Uterus (tissue), 4 donors: ENCODE data around the gene COQ8B. TPM values are rescaled to one million over a fixed set of nuclear protein-coding genes. Genes with fewer than 3 reads are reported as not detected.
A peak's percentile ranks its signal among the peaks of the same experiment; 100 is the strongest.

Experiments
- DNase-seq, 2 donors: peaks; one replicate each; pipeline ENCODE4 v3.0.0-alpha.2; 2019 to 2020
- H3K27ac ChIP-seq, 2 donors: fragments of 200-600 bp; sonication (generic); 1 replicate in 1 of 2; 2 replicates in 1 of 2; pipeline ENCODE4 v1.5.1; 2016 to 2018
- H3K27me3 ChIP-seq, 2 donors: fragments of 200-600 bp; sonication (generic); one replicate each; pipeline ENCODE4 v1.5.1; 2018 to 2019; ENCODE audit warnings: control low read depth in 1 of 2
- H3K36me3 ChIP-seq, 2 donors: fragments of 200-600 bp; sonication (generic); one replicate each; pipeline ENCODE4 v1.5.1; 2019; ENCODE audit warnings: control low read depth in 1 of 2
- H3K4me1 ChIP-seq, 2 donors: fragments of 200-600 bp; sonication (generic); one replicate each; pipeline ENCODE4 v1.5.1; 2018 to 2019; ENCODE audit warnings: control low read depth in 1 of 2
- H3K4me3 ChIP-seq, 2 donors: fragments of 200-600 bp; sonication (generic); 1 replicate in 1 of 2; 2 replicates in 1 of 2; pipeline ENCODE4 v1.5.1; 2018 to 2019; ENCODE audit warnings: mild to moderate bottlenecking in 1 of 2
- H3K9me3 ChIP-seq, 2 donors: fragments of 200-600 bp; sonication (generic); one replicate each; pipeline ENCODE4 v1.5.1; 2019; ENCODE audit warnings: control low read depth in 1 of 2
- CTCF ChIP-seq, 4 experiments: fragments of 200-600 bp in 2 of 4; fragments of 450-650 bp in 2 of 4; sonication (generic) in 2 of 4; IDR thresholded peaks; one replicate each; pipeline ENCODE4 v1.5.1; 2016 to 2019; ENCODE audit warnings: antibody characterized with exemption in 4 of 4, mild to moderate bottlenecking in 2 of 4, moderate library complexity in 1 of 4
- POLR2A ChIP-seq, 2 donors: fragments of 450-650 bp; IDR thresholded peaks; one replicate each; pipeline ENCODE4 v1.6.1; 2016; ENCODE audit warnings: antibody characterized with exemption in 2 of 2, mild to moderate bottlenecking in 1 of 2, moderate library complexity in 1 of 2
- intact Hi-C: fragments of 100-400 bp; cut with DNase I; formaldehyde crosslinking; loops from one replicate; pipeline ENCODE4 v1.15.1; 2023; ENCODE audit warnings: low total_unique reads
- total RNA-seq, 4 donors: library from RNA; depleted of rRNA in 3 of 4; stranded (reverse); fragments of >200 nt in 3 of 4; gene quantifications; one replicate each; pipeline versions ENCODE4 v1.1.0 to v1.2.4, GENCODE V29; 2014 to 2023
- donor health status: DM: yes; HTN: yes; CAD: no.

The COQ8B gene
- total RNA-seq, 4 donors from 2014 or later, result 9.7 to 51.8 (median 35.6) TPM

DNA sequence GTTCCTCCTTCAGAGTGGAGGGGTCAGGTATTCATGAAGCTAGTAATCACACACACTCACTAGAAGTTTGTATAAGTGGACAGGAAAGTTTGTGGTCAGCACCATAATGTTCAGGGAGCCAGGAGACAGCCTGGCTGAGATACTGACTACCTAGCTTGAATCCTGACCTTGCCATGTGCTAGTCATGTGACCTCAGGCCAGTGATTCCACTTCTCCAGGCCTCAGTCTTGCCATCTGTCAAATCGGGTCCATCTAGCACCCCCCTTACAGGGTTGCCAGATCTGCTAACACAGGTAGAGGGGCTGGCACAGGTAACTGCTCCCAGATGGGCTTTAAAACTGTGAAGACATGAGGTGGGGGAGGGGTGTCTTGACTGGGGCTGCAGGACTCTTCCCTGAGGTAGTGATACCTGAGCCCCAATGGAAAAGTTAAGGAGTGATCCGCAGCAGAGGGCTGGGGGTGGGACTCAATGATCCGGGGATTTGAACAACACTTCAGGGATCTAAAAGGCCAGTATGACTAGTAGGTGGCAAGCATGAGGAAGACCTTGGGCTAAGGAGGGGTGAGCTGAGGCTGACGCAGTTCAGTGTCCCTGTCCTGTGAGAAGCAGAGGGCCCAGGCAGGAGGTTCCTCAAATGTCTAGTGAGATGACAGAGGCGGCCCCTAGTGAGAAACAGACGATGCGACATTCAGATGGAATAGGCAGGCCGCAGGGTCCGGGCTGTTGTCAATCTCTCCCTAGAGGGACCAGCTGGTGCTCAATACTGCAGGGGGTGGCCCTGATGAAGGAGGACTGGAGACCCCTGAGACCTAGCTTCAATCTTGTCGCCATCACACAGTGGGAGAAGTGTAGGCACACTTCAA, 25.1 kb upstream of the COQ8B start:
- no peak overlapping the region for H3K4me3 ChIP-seq
- H3K27me3 ChIP-seq, result no peaks in the 10 kb centered on the region
- no peaks in the 10 kb centered on the region for H3K36me3 ChIP-seq
- TF ChIP-seq POLR2A (IDR thresholded peaks at IDR 0.05) (no peak), CTCF (IDR thresholded peaks at IDR 0.05) (no peak)
- H3K27ac ChIP-seq, result no peak overlapping the region
- no peaks in the 10 kb centered on the region for H3K9me3 ChIP-seq
- H3K4me1 ChIP-seq, result no peaks in the 10 kb centered on the region
- intact Hi-C loops, result no loop called here
- no peak for DNase-seq

GRCh38 chr19:40740747-40741146, 24.1 kb upstream of the COQ8B start:
- peak overlapping the region in 1 of 2 donors; percentile 57 for H3K27ac ChIP-seq
- no peaks in the 10 kb centered on the region for H3K9me3 ChIP-seq
- DNase-seq, result no peak
- H3K27me3 ChIP-seq, result no peaks in the 10 kb centered on the region
- no peaks in the 10 kb centered on the region for H3K36me3 ChIP-seq
- no peaks in the 10 kb centered on the region for H3K4me1 ChIP-seq
- intact Hi-C loops, result no loop called here
- H3K4me3 ChIP-seq, result no peak overlapping the region
- TF ChIP-seq CTCF (IDR thresholded peaks at IDR 0.05) (no peak), POLR2A (IDR thresholded peaks at IDR 0.05) (no peak)

DNA sequence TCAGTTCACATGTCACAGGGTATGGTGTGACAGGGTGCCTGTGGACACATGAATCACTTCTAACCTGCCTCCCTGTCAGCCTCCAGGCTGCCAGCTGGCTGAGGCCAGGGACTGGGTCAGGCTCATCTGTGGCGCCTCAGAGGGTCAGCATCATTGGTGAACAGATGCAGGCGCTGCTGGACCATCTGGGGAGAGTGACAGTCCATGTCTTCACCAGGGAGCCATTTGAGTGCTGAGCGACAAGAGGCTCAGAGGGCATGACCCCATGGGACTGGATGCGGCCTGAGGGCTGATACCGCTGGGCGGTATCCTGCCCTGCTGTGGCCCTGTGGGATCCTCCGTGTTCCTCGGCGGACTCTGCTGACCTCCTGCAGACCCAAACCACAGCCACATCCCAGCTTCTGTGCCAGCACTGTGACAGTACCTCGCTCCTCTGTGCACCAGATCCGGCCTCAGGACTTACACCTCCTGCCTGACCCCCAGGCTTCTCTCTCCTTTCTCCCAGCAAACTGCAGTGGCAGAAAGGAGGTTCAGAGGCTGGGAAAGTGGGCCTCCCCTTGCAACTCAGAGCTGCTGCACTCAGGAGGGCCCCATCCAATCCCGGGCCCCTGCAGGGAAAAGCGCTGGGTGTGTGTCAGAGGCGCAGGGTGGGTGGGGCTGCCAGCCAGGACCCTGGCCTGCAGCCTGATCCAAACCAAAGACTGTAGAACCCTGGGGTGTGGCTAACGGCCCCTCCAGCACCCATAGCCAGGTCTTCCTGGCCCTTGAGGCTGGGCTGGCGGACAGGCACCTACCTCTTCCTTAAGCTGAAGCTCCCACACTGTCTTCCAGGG, 23.4 kb upstream of the COQ8B start:
- intact Hi-C loops, result no loop called here
- no peaks in the 10 kb centered on the region for H3K36me3 ChIP-seq

DNA sequence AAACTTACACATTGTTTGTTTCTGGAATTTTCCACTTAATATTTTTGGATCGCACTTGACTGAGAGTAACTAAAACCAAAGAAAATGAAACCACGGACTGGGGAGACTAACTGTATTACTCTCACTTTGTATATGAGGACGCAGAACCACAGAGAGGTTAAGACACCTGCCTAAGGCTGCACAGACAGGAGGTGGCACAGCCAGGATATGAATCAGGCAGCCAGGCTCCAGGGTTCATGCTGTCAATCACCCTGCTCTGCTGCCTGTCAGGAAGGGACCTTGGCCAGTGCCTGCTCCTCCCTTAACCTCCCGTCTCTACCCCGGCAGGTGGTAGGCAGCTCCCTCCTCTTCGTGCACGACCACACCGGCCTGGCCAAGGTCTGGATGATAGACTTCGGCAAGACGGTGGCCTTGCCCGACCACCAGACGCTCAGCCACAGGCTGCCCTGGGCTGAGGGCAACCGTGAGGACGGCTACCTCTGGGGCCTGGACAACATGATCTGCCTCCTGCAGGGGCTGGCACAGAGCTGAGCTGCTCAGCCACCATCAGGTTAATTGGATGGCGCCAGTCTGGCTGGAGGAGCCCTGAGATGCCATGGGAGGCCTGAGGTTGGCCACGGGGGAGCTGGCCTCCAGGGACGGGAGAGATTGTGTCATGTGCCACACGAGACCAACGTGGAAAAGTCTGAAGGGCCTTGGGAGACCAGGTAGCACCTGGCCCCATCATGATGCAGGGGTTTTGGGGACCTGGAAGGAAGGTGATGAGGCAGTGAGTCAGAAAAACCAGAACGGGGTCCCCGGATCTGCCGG, 22.5 kb upstream of the COQ8B start:
- no peaks in the 10 kb centered on the region for H3K36me3 ChIP-seq
- H3K9me3 ChIP-seq, result no peaks in the 10 kb centered on the region
- H3K27ac ChIP-seq, result no peak overlapping the region
- no peak overlapping the region for H3K4me3 ChIP-seq
- TF ChIP-seq POLR2A (IDR thresholded peaks at IDR 0.05) (no peak), CTCF (IDR thresholded peaks at IDR 0.05) (no peak)
- no peaks in the 10 kb centered on the region for H3K27me3 ChIP-seq
- DNase-seq, result no peak
- intact Hi-C loops, result no loop called here
- no peaks in the 10 kb centered on the region for H3K4me1 ChIP-seq

More for the DNA sequence above, 23.4 kb upstream of the COQ8B start:
- no peaks in the 10 kb centered on the region for H3K27me3 ChIP-seq
- H3K4me1 ChIP-seq, result no peaks in the 10 kb centered on the region
- no peak overlapping the region for H3K4me3 ChIP-seq
- peak overlapping the region in 1 of 2 donors; percentile 57 for H3K27ac ChIP-seq
- H3K9me3 ChIP-seq, result no peaks in the 10 kb centered on the region
- no peak for DNase-seq
- no peak for TF ChIP-seq POLR2A (IDR thresholded peaks at IDR 0.05)
- TF ChIP-seq CTCF (IDR thresholded peaks at IDR 0.05), result no peak
